CD14-positive monocyte (primary cell): ENCODE data around the gene DPP6. TPM values are rescaled to one million over a fixed set of nuclear protein-coding genes. Genes with fewer than 3 reads are reported as not detected.

Experiments
- DNase-seq, 3 donors: peaks; one replicate each; pipeline ENCODE4 v3.0.0-alpha.2; 2011 to 2022
- H2AFZ ChIP-seq: 2 replicates; pipeline ENCODE4 v1.6.0; 2012; ENCODE audit warnings: mild to moderate bottlenecking, low read depth, low read length, inconsistent platforms; ENCODE audit not compliant: insufficient read depth, poor library complexity, severe bottlenecking
- H3K27ac ChIP-seq, 2 donors: 1 replicate in 1 of 2; 2 replicates in 1 of 2; pipeline ENCODE4 v1.5.1; 2012 to 2013; ENCODE audit warnings: low read length in 2 of 2, control low read depth in 1 of 2, inconsistent platforms in 1 of 2, low read depth in 1 of 2, mild to moderate bottlenecking in 1 of 2
- H3K27me3 ChIP-seq, 2 donors: one replicate each; pipeline versions ENCODE4 v1.6.0 to v1.6.1; 2011 to 2013; ENCODE audit warnings: low read length in 2 of 2; ENCODE audit not compliant: control insufficient read depth in 2 of 2, insufficient read depth in 2 of 2
- H3K36me3 ChIP-seq, 2 donors: replicated peaks in 1 of 2; 1 replicate in 1 of 2; 2 replicates in 1 of 2; pipeline versions ENCODE4 v1.5.1 to v1.6.1; 2012 to 2013; ENCODE audit warnings: low read length in 2 of 2, control low read depth in 1 of 2, inconsistent platforms in 1 of 2, mild to moderate bottlenecking in 1 of 2; ENCODE audit not compliant: insufficient read depth in 2 of 2, control insufficient read depth in 1 of 2
- H3K4me1 ChIP-seq, 2 donors: 1 replicate in 1 of 2; 2 replicates in 1 of 2; pipeline versions ENCODE4 v1.5.1 to v1.6.1; 2012 to 2013; ENCODE audit warnings: low read length in 2 of 2, control low read depth in 1 of 2, inconsistent platforms in 1 of 2, mild to moderate bottlenecking in 1 of 2, moderate library complexity in 1 of 2; ENCODE audit not compliant: insufficient read depth in 2 of 2, control insufficient read depth in 1 of 2
- H3K4me2 ChIP-seq: replicated peaks from 2 replicates; pipeline ENCODE3; 2012; ENCODE audit warnings: low read length, moderate library complexity, mild to moderate bottlenecking; ENCODE audit not compliant: poor library complexity, severe bottlenecking; ENCODE audit errors: extremely low read depth
- H3K4me3 ChIP-seq, 3 experiments: fragments of 200-600 bp in 1 of 3; sonication (generic) in 1 of 3; replicated peaks in 1 of 3; 1 replicate in 2 of 3; 2 replicates in 1 of 3; pipeline ENCODE4 v1.5.1; 2011 to 2013; ENCODE audit warnings: low read length in 3 of 3, mild to moderate bottlenecking in 3 of 3, control low read depth in 2 of 3, low read depth in 2 of 3, inconsistent platforms in 1 of 3, moderate library complexity in 1 of 3
- H3K79me2 ChIP-seq: 2 replicates; pipeline ENCODE4 v1.6.0; 2012; ENCODE audit warnings: mild to moderate bottlenecking, control low read depth, inconsistent platforms, low read length, moderate library complexity; ENCODE audit not compliant: insufficient read depth
- H3K9ac ChIP-seq: 2 replicates; pipeline ENCODE4 v1.6.0; 2017; ENCODE audit warnings: low read length, mild to moderate bottlenecking; ENCODE audit not compliant: insufficient read depth, poor library complexity, severe bottlenecking
- H3K9me3 ChIP-seq, 2 donors: replicated peaks in 1 of 2; 1 replicate in 1 of 2; 2 replicates in 1 of 2; pipeline versions ENCODE4 v1.5.1 to v1.6.1; 2012 to 2013; ENCODE audit warnings: low read length in 2 of 2, control low read depth in 1 of 2; ENCODE audit not compliant: control insufficient read depth in 1 of 2, insufficient read depth in 1 of 2
- H4K20me1 ChIP-seq: 2 replicates; pipeline ENCODE4 v1.6.0; 2012; ENCODE audit warnings: mild to moderate bottlenecking, low read length, control low read depth, moderate library complexity; ENCODE audit not compliant: insufficient read depth
- H3K27ac Mint-ChIP-seq, 7 donors: one replicate each; pipeline ENCODE4 v1.8.0; 2020; ENCODE audit warnings: mild to moderate bottlenecking in 7 of 7, mixed read lengths in 7 of 7, moderate library complexity in 6 of 7, inconsistent platforms in 2 of 7
- H3K27me3 Mint-ChIP-seq, 3 donors: one replicate each; pipeline ENCODE4 v1.8.0; 2021 to 2022; ENCODE audit warnings: low read depth in 3 of 3, mild to moderate bottlenecking in 3 of 3, mixed read lengths in 3 of 3, moderate library complexity in 3 of 3, inconsistent platforms in 1 of 3
- H3K36me3 Mint-ChIP-seq, 2 donors: one replicate each; pipeline ENCODE4 v1.8.0; 2020; ENCODE audit warnings: mixed read lengths in 2 of 2, inconsistent platforms in 1 of 2, mild to moderate bottlenecking in 1 of 2
- H3K4me1 Mint-ChIP-seq: one replicate; pipeline ENCODE4 v1.8.0; 2020; ENCODE audit warnings: mild to moderate bottlenecking, mixed read lengths
- H3K4me3 Mint-ChIP-seq, 2 donors: one replicate each; pipeline ENCODE4 v1.8.0; 2020; ENCODE audit warnings: mild to moderate bottlenecking in 2 of 2, mixed read lengths in 2 of 2, moderate library complexity in 1 of 2
- H3K9me3 Mint-ChIP-seq, 7 donors: one replicate each; pipeline ENCODE4 v1.8.0; 2020 to 2022; ENCODE audit warnings: mixed read lengths in 7 of 7, mild to moderate bottlenecking in 6 of 7, moderate library complexity in 6 of 7, inconsistent platforms in 2 of 7
- CTCF ChIP-seq: fragments of 200-600 bp; IDR thresholded peaks from one replicate; pipeline ENCODE4 v1.8.0; 2022; ENCODE audit warnings: antibody characterized with exemption, mild to moderate bottlenecking
- WGBS: methylation state at CpG from one replicate; pipeline ENCODE4 v1.1.5; 2013; ENCODE audit warnings: missing lambda C conversion rate; ENCODE audit not compliant: insufficient coverage; 5-methylcytosine and 5-hydroxymethylcytosine counted together
- intact Hi-C, 2 donors: fragments of 100-400 bp; cut with micrococcal nuclease; formaldehyde crosslinking; loops; one replicate each; pipeline versions ENCODE4 v1.15.0 to v1.15.1; 2023
- polyA plus RNA-seq, 3 donors: library from polyadenylated mRNA; depleted of rRNA in 1 of 3; unstranded in 2 of 3; stranded (reverse) in 1 of 3; fragments of 300-500 nt in 2 of 3; fragments of >200 nt in 1 of 3; fragmentation: Illumina TruSeq in 2 of 3; gene quantifications; 1 replicate in 2 of 3; 2 replicates in 1 of 3; pipeline ENCODE4 v1.2.3, GENCODE V29; 2012 to 2021

Gene DPP6
- polyA plus RNA-seq, 3 donors = not detected

- WGBS = no CpG with 5 or more reads among the region's 5 CpGs
- intact Hi-C loops = loop anchor here (2.0 to 10.0 kb wide), 12 partner anchors 25 to 1967 kb away; partner anchors contain the start of genes PAXIP1 (in 2 of the 2), INSIG1 (in 1 of the 2) and LMBR1 (in 1 of the 2)
Observed at GRCh38 chr7:154927624-154928125, 875.5 kb downstream of the DPP6 start.

More at GRCh38 chr7:154927624-154928125, 875.5 kb downstream of the DPP6 start:
- Histone ChIP-seq H3K4me2 (peak overlapping the region; percentile 92), H4K20me1 (no peaks in the 10 kb centered on the region), H3K36me3 (no peaks in the 10 kb centered on the region), H2AFZ (peak overlapping the region; percentile 99), H3K4me1 (peaks cover 11 to 12% of the 10 kb centered on the region in 2 donors), H3K79me2 (peaks cover 13% of the 10 kb centered on the region), H3K27ac (peak overlapping the region; percentile 72 to 95), H3K4me3 (peak overlapping the region; percentile 65 to 99 (median 84)), H3K9me3 (peaks cover 0 to 1% of the 10 kb centered on the region in 2 donors), H3K27me3 (peaks cover 0 to 4% of the 10 kb centered on the region in 2 donors), H3K9ac (peak overlapping the region; percentile 88)
- peaks cover under 1 to 4% (median 2%) of the 10 kb centered on the region in 3 donors for H3K27me3 Mint-ChIP-seq
- H3K4me1 Mint-ChIP-seq = peaks cover 21% of the 10 kb centered on the region
- peak overlapping the region; percentile 91 to 94 for H3K4me3 Mint-ChIP-seq
- TF ChIP-seq CTCF = peak; percentile 85
- H3K36me3 Mint-ChIP-seq = peaks cover 8 to 9% of the 10 kb centered on the region in 2 donors
- peak overlapping the region; percentile 96 to 99 (median 99) for H3K27ac Mint-ChIP-seq
- DNase-seq = peak; percentile 76 to 91 (median 90)
- H3K9me3 Mint-ChIP-seq = peaks cover 0 to 6% (median 1%) of the 10 kb centered on the region in 7 donors
